Activated naive CD4-positive, alpha-beta T cell treated with anti-CD3 and anti-CD28 coated beads, Interleukin-2, amount 50 U/mL, for 72 hours (primary cell): ENCODE measurements around the gene GPR65. TPM values are rescaled to one million over a fixed set of nuclear protein-coding genes. Genes with fewer than 3 reads are reported as not detected.

Experiments used
- ATAC-seq, 2 donors: fragments of 150-1000 bp; cut with Tn5 transposase; 2 replicates each; pipeline ENCODE4 v1.10.0; 2021; ENCODE audit warnings: mild to moderate bottlenecking in 2 of 2, moderate library complexity in 2 of 2
- DNase-seq, 2 donors: peaks; one replicate each; pipeline ENCODE4 v3.0.0; 2021 to 2022; ENCODE audit warnings: low spot score in 2 of 2
- H3K27ac Mint-ChIP-seq, 2 donors: one replicate each; pipeline ENCODE4 v1.8.0; 2022; ENCODE audit warnings: mild to moderate bottlenecking in 2 of 2, mixed read lengths in 2 of 2
- H3K36me3 Mint-ChIP-seq, 2 donors: one replicate each; pipeline ENCODE4 v1.8.0; 2022; ENCODE audit warnings: mixed read lengths in 2 of 2
- H3K9me3 Mint-ChIP-seq, 2 donors: one replicate each; pipeline ENCODE4 v1.8.0; 2022; ENCODE audit warnings: mixed read lengths in 2 of 2
- total RNA-seq, 2 donors: library from RNA; stranded (reverse); gene quantifications; one replicate each; pipeline ENCODE4 v1.2.3, GENCODE V29; 2022

GPR65 gene
- total RNA-seq, 2 donors from 2014 or later = 13.8 to 15.2 TPM

DNA sequence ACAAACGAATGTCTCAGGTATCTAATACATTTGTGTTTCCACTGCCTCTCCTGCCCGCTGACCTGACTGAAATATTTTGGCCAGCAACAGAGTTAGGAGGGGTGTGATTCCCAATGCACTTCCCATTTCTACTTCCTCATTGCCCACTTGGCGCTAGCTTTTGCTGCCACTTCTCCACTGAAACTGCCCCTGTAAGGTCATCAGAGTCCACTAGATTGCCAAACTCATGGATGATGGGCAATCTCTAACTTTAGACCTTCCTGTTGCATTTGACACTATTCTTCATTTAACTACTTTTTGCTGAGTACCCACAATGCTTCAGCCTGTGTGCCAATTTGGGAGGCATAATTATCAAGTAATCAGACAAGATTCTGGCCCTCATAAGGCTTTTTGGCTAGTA lies 40.8 kb downstream of the GPR65 start:
- Mint-ChIP-seq H3K36me3 (peaks cover 4 to 6% of the 10 kb centered on the region in 2 donors), H3K27ac (no peak overlapping the region), H3K9me3 (peaks cover 0 to 9% of the 10 kb centered on the region in 2 donors)
- ATAC-seq (no peak), DNase-seq (no peak)

DNA sequence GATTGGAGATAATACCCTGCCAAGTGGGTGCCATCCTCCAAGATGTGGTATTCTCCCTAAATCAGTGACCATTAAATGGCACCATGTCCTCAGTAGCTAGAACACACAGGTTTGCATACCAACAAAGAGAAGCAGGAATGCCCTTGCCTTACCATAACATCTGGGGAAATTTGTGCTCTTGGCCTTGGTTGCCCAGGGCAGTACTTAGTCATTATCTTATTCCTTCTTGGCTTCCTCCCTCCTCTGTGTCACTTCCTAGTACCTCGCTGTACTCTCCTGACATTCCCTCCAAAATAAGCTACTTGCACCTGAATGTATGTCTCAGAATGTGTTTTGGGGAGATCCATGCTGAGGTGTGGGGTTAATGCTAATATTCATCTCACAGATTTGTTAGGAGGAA lies 43.4 kb downstream of the GPR65 start:
- peaks cover 6 to 15% of the 10 kb centered on the region in 2 donors for H3K36me3 Mint-ChIP-seq
- H3K27ac Mint-ChIP-seq = no peak overlapping the region
- peaks cover 3 to 11% of the 10 kb centered on the region in 2 donors for H3K9me3 Mint-ChIP-seq
- ATAC-seq (no peak), DNase-seq (no peak)

- no peak for DNase-seq
- Mint-ChIP-seq H3K27ac (no peak overlapping the region), H3K9me3 (peaks cover 3 to 13% of the 10 kb centered on the region in 2 donors), H3K36me3 (peaks cover 9 to 17% of the 10 kb centered on the region in 2 donors)
- ATAC-seq = no peak
Measured at GRCh38 chr14:88049266-88049665, 44.3 kb downstream of the GPR65 start.

DNA sequence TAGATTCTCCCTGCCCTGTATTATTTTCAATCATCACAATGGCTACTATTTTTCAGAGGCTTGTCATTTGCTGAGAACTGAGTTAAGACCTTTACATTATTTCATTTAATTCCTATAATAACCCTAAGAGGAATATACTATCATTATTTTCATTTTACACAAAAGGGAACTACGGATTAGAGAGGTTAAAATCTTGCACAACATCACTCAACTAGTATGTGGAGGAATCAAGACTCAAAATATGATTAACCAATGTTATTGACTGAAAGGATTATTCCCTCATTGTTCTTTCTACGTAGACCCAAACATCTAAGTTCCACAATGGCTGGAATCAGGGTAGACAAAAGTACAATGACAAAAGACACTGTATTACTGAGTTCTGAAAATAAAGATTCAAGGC lies 45.0 kb downstream of the GPR65 start:
- DNase-seq (no peak), ATAC-seq (no peak)
- H3K9me3 Mint-ChIP-seq = peaks cover 3 to 13% of the 10 kb centered on the region in 2 donors
- H3K27ac Mint-ChIP-seq = no peak overlapping the region
- peaks cover 9 to 17% of the 10 kb centered on the region in 2 donors for H3K36me3 Mint-ChIP-seq

DNA sequence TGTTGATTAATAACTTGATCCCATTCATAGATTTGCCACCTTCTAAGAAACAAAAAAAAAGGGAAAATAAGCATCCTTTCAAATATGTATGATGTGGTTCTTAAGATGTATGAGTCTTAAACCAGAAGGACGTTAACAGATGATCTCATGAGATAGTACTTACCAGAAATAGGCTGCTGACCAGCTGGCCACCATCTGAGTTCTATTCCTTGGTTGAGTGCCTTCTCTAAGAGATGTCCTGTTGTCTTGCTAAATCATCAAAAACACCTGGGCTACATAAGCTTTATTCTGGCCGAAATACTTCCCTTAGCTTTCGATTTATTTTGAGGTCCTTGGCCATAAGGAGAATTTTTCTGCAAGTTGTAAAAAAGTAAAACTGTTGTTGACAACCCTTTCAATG lies 55.6 kb downstream of the GPR65 start:
- ATAC-seq (no peak), DNase-seq (no peak)
- H3K27ac Mint-ChIP-seq = no peak overlapping the region
- peaks cover 0 to 4% of the 10 kb centered on the region in 2 donors for H3K36me3 Mint-ChIP-seq
- peaks cover 7 to 8% of the 10 kb centered on the region in 2 donors for H3K9me3 Mint-ChIP-seq

GRCh38 chr14:88063811-88064210 lies 58.9 kb downstream of the GPR65 start:
- no peak for DNase-seq
- ATAC-seq = no peak
- Mint-ChIP-seq H3K36me3 (peaks cover 0 to 4% of the 10 kb centered on the region in 2 donors), H3K27ac (no peak overlapping the region), H3K9me3 (peaks cover 4 to 8% of the 10 kb centered on the region in 2 donors)

Other genes starting within 250 kb of the GPR65 start
- 10 to 100 TPM; 14.9 to 17.7 TPM for gene GALC, start 12.0 kb upstream of the GPR65 start, total RNA-seq